Activated naive CD8-positive, alpha-beta T cell treated with anti-CD3 and anti-CD28 coated beads for 36 hours (primary cell): Measurements from ENCODE around the gene ECI1. TPM values are rescaled to one million over a fixed set of nuclear protein-coding genes. Genes with fewer than 3 reads are reported as not detected.

Source experiments
- DNase-seq: peaks from one replicate; pipeline ENCODE4 v3.0.0; 2021
- H3K27ac Mint-ChIP-seq: one replicate; pipeline ENCODE4 v1.8.0; 2022; ENCODE audit warnings: mild to moderate bottlenecking, moderate library complexity, mixed read lengths
- H3K27me3 Mint-ChIP-seq: one replicate; pipeline ENCODE4 v1.8.0; 2022; ENCODE audit warnings: mild to moderate bottlenecking, mixed read lengths
- H3K36me3 Mint-ChIP-seq: one replicate; pipeline ENCODE4 v1.8.0; 2021; ENCODE audit warnings: mild to moderate bottlenecking, mixed read lengths
- H3K4me1 Mint-ChIP-seq: one replicate; pipeline ENCODE4 v1.8.0; 2021; ENCODE audit warnings: mixed read lengths
- H3K4me3 Mint-ChIP-seq: one replicate; pipeline ENCODE4 v1.8.0; 2022; ENCODE audit warnings: mild to moderate bottlenecking, moderate library complexity, mixed read lengths
- H3K9me3 Mint-ChIP-seq: one replicate; pipeline ENCODE4 v1.8.0; 2022; ENCODE audit warnings: mixed read lengths
- total RNA-seq, 2 experiments: library from RNA; stranded (reverse); gene quantifications; one replicate each; pipeline ENCODE4 v1.2.3, GENCODE V29; 2021

The ECI1 gene
- total RNA-seq, 2 experiments from 2014 or later: 27.5 to 30.0 TPM

DNA sequence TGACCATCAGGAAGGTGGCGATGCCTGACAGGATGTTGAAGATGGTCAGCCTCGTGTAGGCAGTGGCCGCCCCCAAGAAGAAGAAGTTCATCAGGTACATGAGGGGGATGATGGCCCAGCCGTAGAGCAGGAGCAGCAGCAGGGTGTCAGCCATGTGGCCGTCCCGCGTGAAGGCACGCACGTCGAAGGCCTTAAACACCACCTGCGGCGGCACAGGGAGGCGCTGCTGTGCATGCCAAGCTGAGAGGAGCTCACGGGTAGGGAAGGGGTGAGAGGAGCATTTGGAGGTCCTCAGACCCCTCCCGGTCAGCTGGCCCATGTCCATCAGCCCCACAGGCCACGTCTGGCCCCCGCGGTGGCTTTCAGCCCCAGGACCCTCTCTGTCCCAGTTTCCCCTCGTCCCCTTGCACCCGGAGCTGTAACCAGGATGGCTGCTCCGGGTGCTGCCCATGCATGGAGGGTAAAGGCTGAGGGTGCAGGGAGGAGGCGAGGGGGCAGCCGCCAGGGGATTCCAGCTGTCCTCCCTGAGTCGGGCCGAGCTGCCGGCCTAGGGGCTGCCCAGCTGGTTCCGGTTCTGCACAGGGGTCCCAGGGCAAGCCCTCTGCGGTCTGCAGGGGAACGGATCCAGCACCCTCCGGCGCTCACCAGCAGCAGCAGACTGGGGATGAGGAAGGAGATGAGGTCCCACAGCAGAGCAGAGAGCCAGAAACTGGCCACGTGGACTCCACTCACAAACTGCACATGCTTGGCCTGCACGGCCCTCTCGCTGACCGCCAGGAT lies 33.6 kb upstream of the ECI1 start:
- Mint-ChIP-seq H3K36me3 (no peaks in the 10 kb centered on the region), H3K9me3 (no peaks in the 10 kb centered on the region), H3K4me1 (no peaks in the 10 kb centered on the region), H3K27me3 (no peaks in the 10 kb centered on the region), H3K4me3 (no peak overlapping the region), H3K27ac (no peak overlapping the region)
- no peak for DNase-seq

DNA sequence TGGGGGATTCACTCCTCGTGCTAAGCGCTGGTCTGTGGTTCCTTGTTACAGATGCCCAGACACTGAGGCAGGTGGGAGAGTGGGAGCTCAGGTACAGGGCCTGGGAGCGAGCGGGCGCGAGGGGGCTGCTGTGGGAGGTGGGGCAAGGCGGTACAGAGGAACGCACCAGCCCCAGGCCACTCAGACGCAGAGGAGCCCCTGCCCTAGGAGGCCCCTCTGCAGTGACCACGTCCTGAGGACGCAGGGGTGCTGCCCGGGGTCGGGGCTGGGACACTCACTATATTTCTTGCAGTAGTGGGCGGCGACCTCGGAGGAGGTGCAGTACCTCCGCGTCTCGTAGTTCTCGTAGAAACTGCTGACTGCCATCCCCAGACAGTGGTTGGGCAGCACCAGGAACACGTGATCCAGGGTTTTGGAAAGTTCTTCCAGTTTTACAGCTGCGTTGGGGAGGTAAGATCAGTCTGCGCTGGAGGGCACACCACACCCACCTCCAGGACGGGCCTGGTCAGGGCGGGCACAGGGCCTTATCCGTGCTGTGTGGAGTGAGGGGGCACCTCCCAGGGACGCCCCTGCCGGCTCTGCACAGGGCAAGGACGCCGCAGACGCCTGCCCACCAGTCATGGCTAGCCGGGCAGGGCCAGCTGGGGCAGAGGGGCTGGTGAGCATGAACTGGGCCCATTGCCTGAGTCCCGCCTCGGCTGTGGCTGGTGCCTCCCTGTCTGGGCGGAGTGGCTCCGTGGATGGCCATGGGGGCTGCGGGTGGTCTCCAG lies 32.8 kb upstream of the ECI1 start:
- Mint-ChIP-seq H3K9me3 (no peaks in the 10 kb centered on the region), H3K27me3 (no peaks in the 10 kb centered on the region), H3K4me1 (no peaks in the 10 kb centered on the region), H3K27ac (no peak overlapping the region), H3K4me3 (no peak overlapping the region), H3K36me3 (no peaks in the 10 kb centered on the region)
- DNase-seq: no peak

DNA sequence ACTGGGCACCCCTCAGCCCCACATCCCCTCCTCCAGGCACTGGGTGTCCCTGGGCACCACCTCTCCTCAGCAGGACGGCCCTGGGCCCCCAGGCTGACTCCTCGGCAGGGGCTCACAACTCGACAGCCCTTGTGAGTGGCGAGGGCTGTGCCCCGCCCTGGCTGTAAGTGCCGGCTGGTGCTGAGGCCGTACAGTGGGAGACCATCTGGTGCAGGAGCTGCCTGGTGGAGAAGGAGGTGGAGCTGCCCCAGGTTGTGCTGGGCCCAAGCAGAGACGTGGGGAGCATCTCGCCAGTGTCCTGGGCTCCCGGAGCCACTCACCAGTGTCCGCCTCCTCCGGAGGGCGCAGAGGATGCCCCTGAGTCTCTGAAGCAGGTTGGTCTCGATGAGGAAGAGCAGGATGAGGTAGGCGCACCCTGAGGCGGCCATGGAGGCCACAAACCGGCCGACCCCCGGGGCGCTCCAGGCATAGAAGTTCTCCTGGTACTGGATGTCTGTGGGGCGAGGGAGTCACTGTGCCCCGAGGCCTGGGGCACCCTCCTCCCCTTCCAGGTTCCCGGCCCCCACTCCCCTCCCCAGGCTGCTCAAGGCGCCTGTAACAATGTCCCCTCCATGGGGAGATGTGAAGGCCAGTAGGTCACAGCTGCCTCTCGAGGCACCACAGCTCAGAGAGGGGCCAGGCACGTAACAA lies 31.6 kb upstream of the ECI1 start:
- DNase-seq: no peak
- Mint-ChIP-seq H3K27ac (no peak overlapping the region), H3K36me3 (no peaks in the 10 kb centered on the region), H3K27me3 (no peaks in the 10 kb centered on the region), H3K4me3 (no peak overlapping the region), H3K9me3 (no peaks in the 10 kb centered on the region), H3K4me1 (no peaks in the 10 kb centered on the region)

DNA sequence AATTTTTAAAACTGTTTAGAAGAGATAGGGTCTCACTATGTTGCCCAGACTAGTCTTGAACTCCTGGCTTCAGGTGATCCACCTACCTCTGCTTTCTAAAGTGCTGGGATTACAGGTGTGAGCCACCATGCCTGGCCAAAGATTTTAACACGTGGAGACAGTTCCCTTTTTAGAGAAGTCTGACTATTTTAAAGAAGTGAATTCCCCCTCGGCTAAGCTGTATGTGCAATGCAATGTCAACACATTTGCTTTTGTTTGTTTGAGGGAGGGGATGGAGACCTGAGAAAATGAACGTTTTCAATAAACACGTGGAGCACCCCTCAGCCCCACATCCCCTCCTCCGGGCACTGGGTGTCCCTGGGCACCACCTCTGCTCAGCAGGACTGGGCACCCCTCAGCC lies 30.9 kb upstream of the ECI1 start:
- Mint-ChIP-seq H3K27ac (no peak overlapping the region), H3K36me3 (no peaks in the 10 kb centered on the region), H3K4me3 (no peak overlapping the region), H3K27me3 (no peaks in the 10 kb centered on the region), H3K9me3 (no peaks in the 10 kb centered on the region), H3K4me1 (no peaks in the 10 kb centered on the region)
- DNase-seq: no peak

DNA sequence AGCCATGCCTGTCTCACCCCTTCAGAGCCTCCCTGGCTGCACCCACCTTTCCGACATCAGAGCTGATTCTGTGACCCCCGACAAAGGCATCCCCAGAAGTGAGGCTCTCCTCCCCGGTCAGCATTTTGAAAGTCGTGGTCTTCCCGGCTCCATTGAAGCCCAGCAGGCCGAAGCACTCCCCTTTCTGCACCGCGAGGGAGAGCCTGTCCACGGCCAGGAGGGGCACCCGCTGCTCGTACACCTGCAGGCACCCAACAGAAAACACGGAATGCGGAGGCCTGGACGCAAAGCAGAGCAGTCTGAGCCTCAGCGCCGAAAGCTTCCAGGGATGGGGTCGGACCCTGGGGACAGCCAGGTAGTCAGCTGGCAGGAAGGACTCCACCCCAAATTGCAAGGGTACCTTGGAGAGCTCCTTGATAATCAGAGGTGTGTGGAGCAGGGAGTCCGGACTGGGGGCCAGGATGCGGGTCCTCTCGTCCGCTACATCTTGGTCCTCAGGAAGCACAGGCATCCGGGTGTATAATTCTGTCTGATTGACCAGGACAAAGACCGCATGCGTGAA lies 29.7 kb upstream of the ECI1 start:
- Mint-ChIP-seq H3K4me1 (no peaks in the 10 kb centered on the region), H3K27me3 (no peaks in the 10 kb centered on the region), H3K9me3 (no peaks in the 10 kb centered on the region), H3K4me3 (no peak overlapping the region), H3K27ac (no peak overlapping the region), H3K36me3 (no peaks in the 10 kb centered on the region)
- DNase-seq: no peak

DNA sequence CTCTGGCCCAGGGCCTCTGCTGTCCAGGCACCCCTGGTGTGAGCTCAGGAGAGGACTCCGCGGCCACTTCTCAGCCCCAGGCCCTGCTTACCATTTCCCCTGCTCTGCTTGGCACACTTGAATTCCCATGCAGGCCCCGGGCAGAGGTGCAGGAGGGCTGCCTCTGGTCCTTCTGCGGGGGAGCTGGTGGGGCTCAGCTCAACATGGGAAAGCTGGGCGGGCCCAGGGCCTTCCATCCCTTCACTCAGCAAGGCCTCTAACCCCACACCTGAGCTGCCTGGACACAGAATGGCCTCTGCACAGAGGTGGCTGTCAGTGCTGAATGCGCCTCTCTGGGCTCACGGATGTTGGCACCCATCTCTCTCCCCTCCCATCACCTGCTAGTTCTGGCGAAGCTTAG lies 29.1 kb upstream of the ECI1 start:
- DNase-seq: no peak
- no peaks in the 10 kb centered on the region for H3K36me3 Mint-ChIP-seq
- H3K9me3 Mint-ChIP-seq: no peaks in the 10 kb centered on the region
- H3K27ac Mint-ChIP-seq: no peak overlapping the region
- no peaks in the 10 kb centered on the region for H3K4me1 Mint-ChIP-seq
- no peaks in the 10 kb centered on the region for H3K27me3 Mint-ChIP-seq
- H3K4me3 Mint-ChIP-seq: no peak overlapping the region

DNA sequence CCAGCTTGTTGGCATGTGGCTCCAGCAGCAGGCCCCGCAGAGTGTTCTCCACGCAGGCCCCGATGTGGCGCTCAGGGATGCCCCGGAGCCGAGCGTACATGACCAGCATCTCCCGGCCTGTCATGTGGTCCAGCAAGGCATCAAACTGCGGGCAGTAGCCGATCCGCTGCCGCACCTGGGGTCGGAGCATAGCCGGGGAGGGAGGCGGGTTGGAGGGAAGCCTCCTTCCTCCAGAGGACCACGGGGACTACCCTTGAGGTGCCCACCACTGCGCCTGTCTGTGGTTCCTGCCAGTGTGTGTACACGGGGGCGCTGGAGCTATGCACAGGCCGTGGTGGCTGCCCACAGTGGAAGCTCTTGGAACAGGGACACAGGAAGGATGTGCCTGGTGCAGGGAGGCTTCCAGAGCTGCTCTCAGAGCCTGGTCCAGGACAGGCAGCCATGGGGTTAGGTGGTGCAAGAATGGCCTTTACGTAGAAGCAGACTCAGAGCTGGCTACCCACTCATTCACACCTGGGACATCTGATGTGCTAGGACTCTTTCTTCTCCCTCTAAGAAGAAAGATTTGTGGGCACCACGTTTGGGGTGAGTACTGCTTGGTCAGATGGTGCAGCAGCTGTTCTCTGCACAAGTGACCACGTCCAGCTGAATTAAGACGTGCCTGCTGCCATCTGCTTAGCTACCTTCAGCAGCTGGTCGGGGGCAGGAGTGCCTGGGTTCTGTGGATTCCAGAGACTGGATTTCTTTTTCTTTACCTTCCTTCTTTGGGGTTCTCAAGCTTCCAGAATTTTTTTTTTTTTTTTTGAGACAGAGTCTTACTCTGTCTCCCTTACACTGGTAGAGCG lies 27.8 kb upstream of the ECI1 start:
- H3K4me1 Mint-ChIP-seq: no peaks in the 10 kb centered on the region
- H3K27me3 Mint-ChIP-seq: no peaks in the 10 kb centered on the region
- H3K9me3 Mint-ChIP-seq: no peaks in the 10 kb centered on the region
- H3K27ac Mint-ChIP-seq: no peak overlapping the region
- no peak for DNase-seq
- no peak overlapping the region for H3K4me3 Mint-ChIP-seq
- no peaks in the 10 kb centered on the region for H3K36me3 Mint-ChIP-seq

DNA sequence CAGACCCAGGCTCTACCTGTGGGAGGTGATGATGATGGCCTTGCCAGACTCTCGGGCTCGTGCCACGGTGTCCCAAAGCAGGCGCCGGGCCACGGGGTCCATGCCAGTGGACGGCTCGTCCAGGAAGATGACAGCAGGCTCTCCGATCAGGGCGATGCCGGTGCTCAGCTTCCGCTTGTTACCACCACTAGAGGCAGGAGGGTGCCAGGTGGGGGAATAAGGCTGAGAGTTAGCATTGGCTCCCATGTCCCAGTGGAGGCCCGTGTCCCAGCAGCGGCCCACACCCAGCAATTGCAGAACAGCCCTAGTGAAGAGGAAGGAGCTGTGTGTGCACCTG lies 26.9 kb upstream of the ECI1 start:
- no peak overlapping the region for H3K4me3 Mint-ChIP-seq
- H3K27me3 Mint-ChIP-seq: no peaks in the 10 kb centered on the region
- DNase-seq: no peak
- H3K4me1 Mint-ChIP-seq: no peaks in the 10 kb centered on the region
- no peaks in the 10 kb centered on the region for H3K9me3 Mint-ChIP-seq
- H3K27ac Mint-ChIP-seq: no peak overlapping the region
- H3K36me3 Mint-ChIP-seq: peaks cover 2% of the 10 kb centered on the region

DNA sequence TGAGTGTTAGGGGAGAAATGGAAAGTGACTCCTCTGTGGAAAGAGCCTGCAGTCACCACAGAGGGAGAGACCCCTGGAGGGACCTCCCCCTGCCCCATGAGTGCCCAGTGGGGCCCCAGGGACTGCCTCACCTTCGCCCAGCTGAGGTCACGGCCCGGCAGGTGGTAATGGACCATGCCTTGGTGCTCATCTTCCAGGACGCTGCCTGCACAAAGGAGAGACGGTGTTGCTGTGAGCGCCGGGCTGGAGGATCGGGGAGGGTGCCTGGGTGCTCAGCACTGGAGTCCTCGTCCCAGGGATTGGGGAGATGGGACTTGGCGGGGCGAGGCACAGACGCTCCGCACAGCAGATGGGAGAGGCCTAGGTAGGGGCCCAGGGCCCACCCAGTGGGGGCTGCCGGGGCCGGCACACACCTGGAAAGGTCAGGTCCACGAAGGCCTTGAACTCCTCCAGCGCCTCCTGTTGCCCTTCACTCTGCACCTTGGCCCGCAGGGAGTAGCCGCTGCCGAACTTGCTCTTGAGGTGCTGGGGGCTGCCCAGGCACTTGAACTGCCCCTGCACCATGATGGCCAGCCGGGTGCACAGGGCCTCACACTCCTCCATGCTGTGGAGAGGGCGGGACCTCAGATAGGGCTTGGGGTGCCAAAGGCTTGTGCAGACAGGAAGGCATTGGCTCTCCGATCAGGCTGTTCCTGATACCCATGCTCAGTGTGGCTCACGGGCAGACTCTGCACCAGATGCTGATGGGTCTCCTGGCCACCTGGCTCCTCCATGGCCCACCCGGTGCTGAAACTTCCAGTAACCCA lies 26.3 kb upstream of the ECI1 start:
- Mint-ChIP-seq H3K27ac (no peak overlapping the region), H3K36me3 (peaks cover 2% of the 10 kb centered on the region), H3K9me3 (no peaks in the 10 kb centered on the region), H3K4me1 (no peaks in the 10 kb centered on the region), H3K27me3 (no peaks in the 10 kb centered on the region), H3K4me3 (no peak overlapping the region)
- no peak for DNase-seq

DNA sequence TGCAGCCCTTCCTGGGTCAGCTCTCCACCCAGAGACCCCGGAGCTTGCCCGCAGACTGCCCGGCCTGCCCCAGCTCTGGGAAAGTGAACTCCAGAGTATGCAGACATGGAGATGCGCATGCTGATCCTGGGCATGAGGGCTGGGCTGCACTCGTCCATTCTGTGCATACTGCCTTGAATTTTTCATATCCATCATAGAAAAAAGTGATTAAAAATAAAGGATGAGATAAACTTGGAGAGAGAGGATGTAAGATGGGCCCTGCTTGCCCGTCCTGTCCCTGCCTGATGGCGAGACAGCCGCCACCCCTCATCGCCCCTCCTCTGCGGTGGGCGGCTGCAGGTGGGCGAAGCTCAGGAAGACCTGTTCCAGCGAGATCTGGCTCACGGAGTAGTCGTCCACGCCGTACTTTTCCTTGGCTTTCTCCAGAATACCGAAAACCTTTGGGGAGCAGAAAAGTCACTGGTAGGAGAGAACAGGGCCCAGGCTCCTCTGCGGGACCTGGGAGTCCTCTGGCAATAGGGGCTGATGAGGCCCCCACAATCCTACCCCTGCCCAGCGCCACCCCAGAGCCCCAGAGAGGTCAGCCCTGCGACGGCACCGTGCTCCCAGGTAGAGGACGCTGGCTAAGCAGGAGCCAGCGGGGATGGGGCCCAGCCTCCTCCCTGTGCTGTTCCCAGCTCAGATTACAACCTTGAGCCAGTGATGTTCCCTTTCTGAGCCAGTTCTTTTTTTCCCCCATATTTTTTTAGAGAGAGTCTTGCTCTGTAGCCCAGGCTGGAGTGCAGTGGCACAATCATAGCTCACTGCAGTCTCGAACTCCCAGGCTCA lies 25.2 kb upstream of the ECI1 start:
- Mint-ChIP-seq H3K9me3 (no peaks in the 10 kb centered on the region), H3K27me3 (no peaks in the 10 kb centered on the region), H3K27ac (no peak overlapping the region), H3K4me1 (no peaks in the 10 kb centered on the region), H3K36me3 (peaks cover 2% of the 10 kb centered on the region), H3K4me3 (no peak overlapping the region)
- no peak for DNase-seq

DNA sequence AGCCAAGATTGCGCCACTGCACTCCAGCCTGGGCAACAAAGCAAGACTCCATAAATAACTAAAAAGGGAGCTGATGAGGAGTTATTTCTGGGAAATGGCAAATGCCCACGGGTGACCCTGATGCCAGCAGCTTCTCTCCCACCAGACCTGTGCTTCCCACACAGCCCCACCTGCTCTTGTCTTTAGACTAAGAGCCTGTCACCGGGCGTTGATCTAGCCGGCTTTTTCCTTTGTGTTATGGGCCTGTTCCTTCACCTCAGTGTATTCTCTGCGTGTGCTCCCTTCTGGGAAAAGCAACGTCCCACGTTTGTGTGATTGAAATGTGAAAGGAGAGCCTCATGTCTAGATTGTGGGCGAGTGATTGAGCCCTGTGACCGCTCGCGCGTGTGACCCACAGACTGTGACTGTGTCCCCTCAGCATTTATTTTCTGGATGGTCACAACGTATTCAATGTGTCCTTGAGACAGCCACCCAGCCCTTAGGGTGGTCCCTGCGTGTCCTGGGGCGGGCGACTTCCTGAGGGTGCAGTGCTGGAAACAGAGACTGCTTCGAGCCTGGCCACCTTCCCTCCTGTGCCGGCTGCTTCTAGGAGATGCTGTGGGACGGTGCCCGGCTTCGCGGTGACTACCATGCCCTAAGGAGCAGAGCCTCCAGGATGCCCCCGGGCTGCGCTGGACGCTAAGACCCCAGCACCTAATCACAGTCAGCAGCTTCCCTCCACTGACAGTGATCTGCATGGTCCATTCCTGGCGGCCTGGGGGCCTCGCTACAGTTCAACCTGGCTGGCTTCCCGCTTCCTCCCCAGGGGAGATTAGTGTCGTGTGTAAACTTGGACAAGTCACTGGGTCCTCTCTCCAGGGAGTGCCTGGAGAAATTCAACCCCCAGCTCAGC lies 24.3 kb upstream of the ECI1 start:
- Mint-ChIP-seq H3K36me3 (peaks cover 2% of the 10 kb centered on the region), H3K27ac (no peak overlapping the region), H3K4me1 (no peaks in the 10 kb centered on the region)

DNA sequence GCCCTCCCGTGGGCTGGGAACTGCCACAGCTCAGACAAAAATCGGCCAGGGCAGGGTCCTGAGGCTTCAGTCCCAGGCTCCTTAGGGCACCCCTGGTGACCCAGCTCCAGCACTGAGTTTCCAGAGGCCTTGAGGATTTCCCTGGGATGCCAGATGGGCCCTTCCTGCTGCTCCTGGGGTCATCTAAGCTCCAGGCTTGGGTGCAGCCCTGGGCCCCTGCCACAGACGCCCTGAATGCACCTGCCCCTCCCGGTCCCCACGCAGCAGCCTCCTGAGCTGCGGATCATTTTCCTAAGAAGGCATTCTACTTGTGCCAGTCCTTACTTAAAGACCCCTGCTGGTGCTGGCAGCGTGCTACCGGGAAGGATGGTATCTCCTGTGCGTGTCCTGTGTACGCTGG lies 22.5 kb upstream of the ECI1 start:
- no peak for DNase-seq
- Mint-ChIP-seq H3K4me3 (no peak overlapping the region), H3K36me3 (peaks cover 3% of the 10 kb centered on the region), H3K27ac (no peak overlapping the region), H3K9me3 (no peaks in the 10 kb centered on the region), H3K4me1 (peaks cover 8% of the 10 kb centered on the region), H3K27me3 (no peaks in the 10 kb centered on the region)

More for the DNA sequence above, 24.3 kb upstream of the ECI1 start:
- no peak overlapping the region for H3K4me3 Mint-ChIP-seq
- no peaks in the 10 kb centered on the region for H3K9me3 Mint-ChIP-seq
- H3K27me3 Mint-ChIP-seq: no peaks in the 10 kb centered on the region
- DNase-seq: no peak

DNA sequence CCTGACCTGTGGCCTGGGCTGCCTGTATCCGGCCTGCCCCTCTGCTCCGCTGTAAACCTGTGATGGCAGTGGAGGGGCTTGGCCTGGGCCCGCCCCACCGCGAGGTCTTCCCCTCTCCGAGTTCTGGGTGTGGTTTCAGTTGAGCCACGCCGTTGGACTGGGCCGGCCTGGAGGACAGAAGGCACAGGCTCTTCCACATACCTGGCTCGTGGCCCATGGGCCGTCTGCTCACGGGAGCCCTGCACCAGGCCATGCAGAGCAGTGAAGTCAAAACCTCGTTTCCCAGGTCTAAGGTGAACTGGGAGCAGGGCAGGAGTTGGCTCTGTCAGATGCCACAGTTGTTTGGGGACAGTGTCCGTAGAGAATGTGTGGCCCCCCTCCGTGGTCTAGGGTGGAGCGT lies 22.1 kb upstream of the ECI1 start:
- no peak overlapping the region for H3K27ac Mint-ChIP-seq
- no peaks in the 10 kb centered on the region for H3K27me3 Mint-ChIP-seq
- peaks cover 3% of the 10 kb centered on the region for H3K36me3 Mint-ChIP-seq
- no peak for DNase-seq
- no peaks in the 10 kb centered on the region for H3K9me3 Mint-ChIP-seq
- H3K4me1 Mint-ChIP-seq: peaks cover 8% of the 10 kb centered on the region
- no peak overlapping the region for H3K4me3 Mint-ChIP-seq
